GM18508 (cell line): ENCODE measurements around the gene STRIP2.
"Not testable (repeated sequence)": the region's sequence is repeated elsewhere in the genome, so short reads cannot be mapped to it uniquely, and the experiment has no call there.

ENCODE experiments used
- ATAC-seq: cut with Tn5 transposase; IDR thresholded peaks from one replicate; pipeline ENCODE4 v1.9.1; 2021; ENCODE audit warnings: moderate number of reproducible peaks; ENCODE audit not compliant: insufficient read depth, unreplicated experiment

STRIP2 gene

GRCh38 chr7:129433847-129434674 is at the start of gene STRIP2:
STRIP2 (plus strand) TSS chr7:129434432; CDS start chr7:129434473, 41 bp downstream.
- ATAC-seq = peak; percentile 73

- no peak for ATAC-seq
Measured at GRCh38 chr7:129385116-129385515, 49.1 kb upstream of the STRIP2 start.

GRCh38 chr7:129385598-129385997 is 48.6 kb upstream of the STRIP2 start:
- ATAC-seq = no peak

- ATAC-seq = no peak
Measured at GRCh38 chr7:129386506-129386905, 47.7 kb upstream of the STRIP2 start.

- ATAC-seq = no peak
Measured at GRCh38 chr7:129387537-129387936, 46.7 kb upstream of the STRIP2 start.

- no peak for ATAC-seq
Measured at GRCh38 chr7:129388333-129389098, 45.7 kb upstream of the STRIP2 start.

- ATAC-seq = no peak
Measured at GRCh38 chr7:129389829-129390228, 44.4 kb upstream of the STRIP2 start.

- no peak for ATAC-seq
Measured at GRCh38 chr7:129390314-129390713, 43.9 kb upstream of the STRIP2 start.

- no peak for ATAC-seq
Measured at GRCh38 chr7:129391546-129392171, 42.6 kb upstream of the STRIP2 start.

- ATAC-seq = no peak
Measured at GRCh38 chr7:129393255-129393654, 41.0 kb upstream of the STRIP2 start.

GRCh38 chr7:129394101-129394500 is 40.1 kb upstream of the STRIP2 start:
- ATAC-seq = no peak

GRCh38 chr7:129394982-129395914 is 39.0 kb upstream of the STRIP2 start:
- no peak for ATAC-seq

- no peak for ATAC-seq
Measured at GRCh38 chr7:129401228-129401966, 32.8 kb upstream of the STRIP2 start.

GRCh38 chr7:129401967-129402860 is 32.0 kb upstream of the STRIP2 start:
- ATAC-seq = no peak

- ATAC-seq = no peak
Measured at GRCh38 chr7:129405527-129405926, 28.7 kb upstream of the STRIP2 start.

GRCh38 chr7:129410238-129410637 is 24.0 kb upstream of the STRIP2 start:
- not testable (repeated sequence) for ATAC-seq

- no peak for ATAC-seq
Measured at GRCh38 chr7:129412501-129412900, 21.7 kb upstream of the STRIP2 start.

- ATAC-seq = no peak
Measured at GRCh38 chr7:129417073-129417472, 17.2 kb upstream of the STRIP2 start.
